Measurements from ENCODE around the gene CYGB. TPM values are rescaled to one million over a fixed set of nuclear protein-coding genes. Genes with fewer than 3 reads are reported as not detected.

Gene CYGB
- total RNA-seq, 1 donor, result 39.1 TPM

- Histone ChIP-seq H3K36me3 (ENCODE audit: insufficient read depth, low read length) (no peaks in the 10 kb centered on the region), H3K4me3 (ENCODE audit: insufficient read depth, low read length) (peak overlapping the region; percentile 70), H2AFZ (ENCODE audit: low read length) (peak overlapping the region; percentile 85), H3K27me3 (ENCODE audit: insufficient read depth, low read length) (peaks cover 46% of the 10 kb centered on the region), H3K27ac (ENCODE audit: low read depth, low read length) (no peak overlapping the region), H3K4me1 (ENCODE audit: insufficient read depth, low read length) (no peaks in the 10 kb centered on the region), H3K4me2 (ENCODE audit: insufficient read depth, low read length) (peak overlapping the region; percentile 84), H4K20me1 (ENCODE audit: insufficient read depth, low read length) (no peaks in the 10 kb centered on the region), H3K79me2 (ENCODE audit: insufficient read depth, low read length) (no peaks in the 10 kb centered on the region), H3K9me3 (ENCODE audit: low read depth, low read length) (no peaks in the 10 kb centered on the region)
- TF ChIP-seq, protein P1, sequence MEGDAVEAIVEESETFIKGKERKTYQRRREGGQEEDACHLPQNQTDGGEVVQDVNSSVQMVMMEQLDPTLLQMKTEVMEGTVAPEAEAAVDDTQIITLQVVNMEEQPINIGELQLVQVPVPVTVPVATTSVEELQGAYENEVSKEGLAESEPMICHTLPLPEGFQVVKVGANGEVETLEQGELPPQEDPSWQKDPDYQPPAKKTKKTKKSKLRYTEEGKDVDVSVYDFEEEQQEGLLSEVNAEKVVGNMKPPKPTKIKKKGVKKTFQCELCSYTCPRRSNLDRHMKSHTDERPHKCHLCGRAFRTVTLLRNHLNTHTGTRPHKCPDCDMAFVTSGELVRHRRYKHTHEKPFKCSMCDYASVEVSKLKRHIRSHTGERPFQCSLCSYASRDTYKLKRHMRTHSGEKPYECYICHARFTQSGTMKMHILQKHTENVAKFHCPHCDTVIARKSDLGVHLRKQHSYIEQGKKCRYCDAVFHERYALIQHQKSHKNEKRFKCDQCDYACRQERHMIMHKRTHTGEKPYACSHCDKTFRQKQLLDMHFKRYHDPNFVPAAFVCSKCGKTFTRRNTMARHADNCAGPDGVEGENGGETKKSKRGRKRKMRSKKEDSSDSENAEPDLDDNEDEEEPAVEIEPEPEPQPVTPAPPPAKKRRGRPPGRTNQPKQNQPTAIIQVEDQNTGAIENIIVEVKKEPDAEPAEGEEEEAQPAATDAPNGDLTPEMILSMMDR (IDR thresholded peaks at IDR 0.05; ENCODE audit: extremely low read depth, low read depth, low read length), result no peak
- DNase-seq (ENCODE audit: insufficient read length, low spot score, missing footprints), result peak; percentile 92
Observed at GRCh38 chr17:76585033-76585648, 47.6 kb upstream of the CYGB start.

- peaks cover 46% of the 10 kb centered on the region for H3K27me3 ChIP-seq (ENCODE audit: insufficient read depth, low read length)
- H3K4me2 ChIP-seq (ENCODE audit: insufficient read depth, low read length), result peak overlapping the region; percentile 84
- TF ChIP-seq, protein P1 (IDR thresholded peaks at IDR 0.05; ENCODE audit: extremely low read depth, low read depth, low read length), result no peak
- peak; percentile 37 for DNase-seq (ENCODE audit: insufficient read length, low spot score, missing footprints)
- H3K9me3 ChIP-seq (ENCODE audit: low read depth, low read length), result no peaks in the 10 kb centered on the region
- H3K4me1 ChIP-seq (ENCODE audit: insufficient read depth, low read length), result no peaks in the 10 kb centered on the region
- no peaks in the 10 kb centered on the region for H4K20me1 ChIP-seq (ENCODE audit: insufficient read depth, low read length)
- H2AFZ ChIP-seq (ENCODE audit: low read length), result peak overlapping the region; percentile 85
- H3K36me3 ChIP-seq (ENCODE audit: insufficient read depth, low read length), result no peaks in the 10 kb centered on the region
- peak overlapping the region; percentile 70 for H3K4me3 ChIP-seq (ENCODE audit: insufficient read depth, low read length)
- H3K79me2 ChIP-seq (ENCODE audit: insufficient read depth, low read length), result no peaks in the 10 kb centered on the region
- H3K27ac ChIP-seq (ENCODE audit: low read depth, low read length), result no peak overlapping the region
Observed at GRCh38 chr17:76584427-76585032, 47.0 kb upstream of the CYGB start.

- TF ChIP-seq, protein P1 (IDR thresholded peaks at IDR 0.05; ENCODE audit: extremely low read depth, low read depth, low read length), result no peak
- peak; percentile 41 for DNase-seq (ENCODE audit: insufficient read length, low spot score, missing footprints)
- H3K4me1 ChIP-seq (ENCODE audit: insufficient read depth, low read length), result no peaks in the 10 kb centered on the region
- no peak overlapping the region for H3K4me3 ChIP-seq (ENCODE audit: insufficient read depth, low read length)
- H3K36me3 ChIP-seq (ENCODE audit: insufficient read depth, low read length), result no peaks in the 10 kb centered on the region
- H4K20me1 ChIP-seq (ENCODE audit: insufficient read depth, low read length), result no peaks in the 10 kb centered on the region
- no peaks in the 10 kb centered on the region for H3K9me3 ChIP-seq (ENCODE audit: low read depth, low read length)
- H3K27me3 ChIP-seq (ENCODE audit: insufficient read depth, low read length), result peaks cover 36% of the 10 kb centered on the region
- H3K27ac ChIP-seq (ENCODE audit: low read depth, low read length), result no peak overlapping the region
- no peak overlapping the region for H2AFZ ChIP-seq (ENCODE audit: low read length)
- H3K4me2 ChIP-seq (ENCODE audit: insufficient read depth, low read length), result no peak overlapping the region
- no peaks in the 10 kb centered on the region for H3K79me2 ChIP-seq (ENCODE audit: insufficient read depth, low read length)
Observed at GRCh38 chr17:76582660-76583059, 45.2 kb upstream of the CYGB start.

- H3K27me3 ChIP-seq (ENCODE audit: insufficient read depth, low read length), result peaks cover 27% of the 10 kb centered on the region
- TF ChIP-seq, protein P1 (IDR thresholded peaks at IDR 0.05; ENCODE audit: extremely low read depth, low read depth, low read length), result no peak
- H4K20me1 ChIP-seq (ENCODE audit: insufficient read depth, low read length), result no peaks in the 10 kb centered on the region
- no peak overlapping the region for H3K4me2 ChIP-seq (ENCODE audit: insufficient read depth, low read length)
- no peaks in the 10 kb centered on the region for H3K9me3 ChIP-seq (ENCODE audit: low read depth, low read length)
- no peaks in the 10 kb centered on the region for H3K4me1 ChIP-seq (ENCODE audit: insufficient read depth, low read length)
- peak; percentile 25 for DNase-seq (ENCODE audit: insufficient read length, low spot score, missing footprints)
- H2AFZ ChIP-seq (ENCODE audit: low read length), result no peak overlapping the region
- no peaks in the 10 kb centered on the region for H3K36me3 ChIP-seq (ENCODE audit: insufficient read depth, low read length)
- no peak overlapping the region for H3K27ac ChIP-seq (ENCODE audit: low read depth, low read length)
- H3K4me3 ChIP-seq (ENCODE audit: insufficient read depth, low read length), result no peak overlapping the region
- no peaks in the 10 kb centered on the region for H3K79me2 ChIP-seq (ENCODE audit: insufficient read depth, low read length)
Observed at GRCh38 chr17:76581515-76581914, 44.0 kb upstream of the CYGB start.
